ENCODE data around the gene FBXL16.

Gene FBXL16

DNA sequence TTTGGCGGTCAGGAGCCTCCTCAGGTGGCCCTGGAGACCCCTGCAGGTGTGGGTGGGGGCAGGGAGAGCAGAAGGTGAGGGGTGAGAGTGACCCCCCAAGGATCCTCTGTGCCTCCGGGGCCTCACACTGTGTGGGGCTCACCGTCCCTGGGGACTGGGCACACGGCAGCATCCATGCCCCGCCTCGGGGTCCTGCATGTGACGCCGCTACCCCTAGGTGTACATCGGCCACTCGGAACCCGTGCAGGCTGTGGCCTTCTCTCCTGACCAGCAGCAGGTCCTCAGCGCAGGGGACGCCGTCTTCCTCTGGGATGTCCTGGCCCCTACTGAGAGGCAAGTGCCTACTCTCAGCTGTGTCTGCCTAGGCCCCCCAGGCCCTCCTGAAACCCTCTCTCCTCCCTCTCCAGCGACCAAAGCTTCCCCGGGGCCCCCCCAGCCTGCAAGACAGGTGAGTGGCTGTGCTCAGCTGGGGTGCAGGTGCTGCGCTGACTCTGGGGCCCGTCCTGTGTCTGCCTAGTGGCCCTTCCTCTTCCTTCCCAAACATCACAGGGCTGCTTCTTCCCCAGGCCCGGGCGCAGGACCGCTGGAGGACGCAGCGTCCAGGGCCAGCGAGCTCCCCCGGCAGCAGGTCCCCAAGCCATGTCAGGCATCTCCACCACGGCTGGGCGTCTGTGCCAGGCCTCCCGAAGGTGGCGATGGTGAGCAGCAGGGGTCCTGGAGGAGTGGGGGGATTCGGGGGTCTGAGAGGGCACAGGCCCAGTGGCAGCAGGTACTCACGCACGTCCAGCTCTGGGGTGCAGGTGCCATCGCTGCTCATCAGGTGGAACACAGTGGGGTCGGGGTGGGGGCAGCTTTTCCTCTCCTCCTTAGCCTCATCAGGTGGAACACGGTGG, 46.7 kb downstream of the FBXL16 start:
- H3K4me2 ChIP-seq (ENCODE audit: low read length), result no peak overlapping the region
- no peak overlapping the region for H3K4me3 ChIP-seq (ENCODE audit: low read length)
- no peak overlapping the region for H3K9ac ChIP-seq (ENCODE audit: low read length)
- no peak overlapping the region for H2BK5ac ChIP-seq (ENCODE audit: low read length)
- H3K27ac ChIP-seq (ENCODE audit: low read depth, low read length), result no peak overlapping the region
- WGBS (ENCODE audit: extremely low coverage, insufficient coverage, low lambda C conversion rate), result no CpG with 5 or more reads among the region's 35 CpGs
- H3K79me2 ChIP-seq (ENCODE audit: control insufficient read depth, insufficient read depth, low read length), result no peaks in the 10 kb centered on the region
- H2BK120ac ChIP-seq (ENCODE audit: low read depth, low read length), result no peak overlapping the region
- no peak overlapping the region for H4K8ac ChIP-seq (ENCODE audit: low read depth, low read length)
- H4K5ac ChIP-seq (ENCODE audit: low read length), result no peak overlapping the region
- no peaks in the 10 kb centered on the region for H3K36me3 ChIP-seq (ENCODE audit: control insufficient read depth, insufficient read depth, low read length)
- H3K4me1 ChIP-seq (ENCODE audit: control insufficient read depth, low read depth, low read length), result no peaks in the 10 kb centered on the region
- no peak overlapping the region for H3K23ac ChIP-seq (ENCODE audit: low read length)
- no peak overlapping the region for H3K56ac ChIP-seq (ENCODE audit: low read length)
- H3K27me3 ChIP-seq (ENCODE audit: insufficient read depth, low read length, poor library complexity), result no peaks in the 10 kb centered on the region
- H2AK5ac ChIP-seq (ENCODE audit: low read length), result no peak overlapping the region
- no peak for DNase-seq
- no peak overlapping the region for H3K18ac ChIP-seq (ENCODE audit: low read length)
- no peaks in the 10 kb centered on the region for H3K79me1 ChIP-seq (ENCODE audit: low read length)
- no peak overlapping the region for H2BK15ac ChIP-seq (replicated peaks; ENCODE audit: low read depth)
- H3K4ac ChIP-seq (ENCODE audit: low read depth, low read length), result no peak overlapping the region

DNA sequence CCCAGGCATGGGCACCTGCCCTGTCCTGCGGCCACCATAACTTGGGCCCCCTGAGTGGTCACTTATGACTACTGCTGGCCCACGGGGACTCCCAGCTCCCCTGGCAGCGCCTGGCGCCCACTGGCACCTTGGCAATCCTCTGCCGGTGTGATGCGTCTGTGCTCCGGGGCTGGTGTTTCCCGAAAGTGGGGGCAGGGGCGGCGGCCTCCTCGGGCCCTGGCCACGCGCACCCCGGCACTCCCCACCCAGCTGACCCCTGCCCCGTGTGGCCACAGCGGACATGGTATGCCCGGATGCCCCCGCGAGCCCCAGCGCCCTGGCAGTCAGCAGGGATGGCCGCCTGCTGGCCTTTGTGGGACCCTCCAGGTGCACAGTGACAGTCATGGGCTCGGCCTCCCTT, 48.1 kb downstream of the FBXL16 start:
- Histone ChIP-seq H3K4me3 (ENCODE audit: low read length) (no peak overlapping the region), H3K56ac (ENCODE audit: low read length) (no peak overlapping the region), H2BK120ac (ENCODE audit: low read depth, low read length) (no peak overlapping the region), H3K36me3 (ENCODE audit: control insufficient read depth, insufficient read depth, low read length) (no peaks in the 10 kb centered on the region), H2BK5ac (ENCODE audit: low read length) (no peak overlapping the region), H4K8ac (ENCODE audit: low read depth, low read length) (no peak overlapping the region), H3K23ac (ENCODE audit: low read length) (no peak overlapping the region), H3K27me3 (ENCODE audit: insufficient read depth, low read length, poor library complexity) (no peaks in the 10 kb centered on the region), H3K4me2 (ENCODE audit: low read length) (no peak overlapping the region), H3K4ac (ENCODE audit: low read depth, low read length) (no peak overlapping the region), H4K5ac (ENCODE audit: low read length) (no peak overlapping the region), H3K18ac (ENCODE audit: low read length) (no peak overlapping the region), H3K4me1 (ENCODE audit: control insufficient read depth, low read depth, low read length) (no peaks in the 10 kb centered on the region), H3K79me2 (ENCODE audit: control insufficient read depth, insufficient read depth, low read length) (no peaks in the 10 kb centered on the region), H3K79me1 (ENCODE audit: low read length) (no peaks in the 10 kb centered on the region), H3K9ac (ENCODE audit: low read length) (no peak overlapping the region), H2AK5ac (ENCODE audit: low read length) (no peak overlapping the region), H2BK15ac (replicated peaks; ENCODE audit: low read depth) (no peak overlapping the region), H3K27ac (ENCODE audit: low read depth, low read length) (no peak overlapping the region)
- whole genome bisulfite sequencing (ENCODE audit: extremely low coverage, insufficient coverage, low lambda C conversion rate), result no CpG with 5 or more reads among the region's 22 CpGs
- DNase-seq, result no peak

DNA sequence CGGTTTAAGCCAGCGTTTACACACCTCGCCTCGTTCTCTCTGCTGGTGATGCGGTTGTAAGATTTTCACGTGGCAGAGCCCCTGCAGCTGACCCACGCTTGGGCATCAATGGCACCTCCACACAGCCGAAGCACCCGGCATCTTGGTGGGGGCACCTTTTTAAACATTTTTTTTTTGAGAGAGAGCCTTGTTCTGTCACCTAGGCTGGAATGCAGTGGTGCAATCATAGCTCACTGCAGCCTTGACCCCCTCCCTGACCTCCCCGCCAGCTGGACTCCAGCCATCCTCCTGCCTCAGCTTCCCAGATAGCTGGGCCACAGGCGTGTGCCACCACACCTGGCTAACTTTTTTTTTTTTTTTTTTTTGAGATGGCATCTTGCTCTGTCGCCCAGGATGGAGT, 51.6 kb downstream of the FBXL16 start:
- no peak for DNase-seq
- Histone ChIP-seq H2AK5ac (ENCODE audit: low read length) (no peak overlapping the region), H3K4me2 (ENCODE audit: low read length) (no peak overlapping the region), H3K56ac (ENCODE audit: low read length) (no peak overlapping the region), H3K18ac (ENCODE audit: low read length) (no peak overlapping the region), H3K27ac (ENCODE audit: low read depth, low read length) (no peak overlapping the region), H2BK5ac (ENCODE audit: low read length) (no peak overlapping the region), H3K79me2 (ENCODE audit: control insufficient read depth, insufficient read depth, low read length) (no peaks in the 10 kb centered on the region), H3K4ac (ENCODE audit: low read depth, low read length) (no peak overlapping the region), H2BK120ac (ENCODE audit: low read depth, low read length) (no peak overlapping the region), H4K5ac (ENCODE audit: low read length) (no peak overlapping the region), H3K4me3 (ENCODE audit: low read length) (no peak overlapping the region), H3K23ac (ENCODE audit: low read length) (no peak overlapping the region), H3K27me3 (ENCODE audit: insufficient read depth, low read length, poor library complexity) (no peaks in the 10 kb centered on the region), H4K8ac (ENCODE audit: low read depth, low read length) (no peak overlapping the region), H3K36me3 (ENCODE audit: control insufficient read depth, insufficient read depth, low read length) (no peaks in the 10 kb centered on the region), H2BK15ac (replicated peaks; ENCODE audit: low read depth) (no peak overlapping the region), H3K4me1 (ENCODE audit: control insufficient read depth, low read depth, low read length) (no peaks in the 10 kb centered on the region), H3K9ac (ENCODE audit: low read length) (no peak overlapping the region), H3K79me1 (ENCODE audit: low read length) (no peaks in the 10 kb centered on the region)
- no CpG with 5 or more reads among the region's 12 CpGs for WGBS (ENCODE audit: extremely low coverage, insufficient coverage, low lambda C conversion rate)

- H3K23ac ChIP-seq (ENCODE audit: low read length), result no peak overlapping the region
- H2BK5ac ChIP-seq (ENCODE audit: low read length), result no peak overlapping the region
- no peak overlapping the region for H2BK120ac ChIP-seq (ENCODE audit: low read depth, low read length)
- WGBS (ENCODE audit: extremely low coverage, insufficient coverage, low lambda C conversion rate), result no CpG with 5 or more reads among the region's 28 CpGs
- H3K27ac ChIP-seq (ENCODE audit: low read depth, low read length), result no peak overlapping the region
- no peaks in the 10 kb centered on the region for H3K4me1 ChIP-seq (ENCODE audit: control insufficient read depth, low read depth, low read length)
- H2BK15ac ChIP-seq (replicated peaks; ENCODE audit: low read depth), result no peak overlapping the region
- no peaks in the 10 kb centered on the region for H3K27me3 ChIP-seq (ENCODE audit: insufficient read depth, low read length, poor library complexity)
- H3K18ac ChIP-seq (ENCODE audit: low read length), result no peak overlapping the region
- no peak overlapping the region for H3K4me2 ChIP-seq (ENCODE audit: low read length)
- no peak for DNase-seq
- H2AK5ac ChIP-seq (ENCODE audit: low read length), result no peak overlapping the region
- no peak overlapping the region for H3K4me3 ChIP-seq (ENCODE audit: low read length)
- H4K5ac ChIP-seq (ENCODE audit: low read length), result no peak overlapping the region
- no peaks in the 10 kb centered on the region for H3K79me1 ChIP-seq (ENCODE audit: low read length)
- no peak overlapping the region for H4K8ac ChIP-seq (ENCODE audit: low read depth, low read length)
- H3K36me3 ChIP-seq (ENCODE audit: control insufficient read depth, insufficient read depth, low read length), result no peaks in the 10 kb centered on the region
- no peak overlapping the region for H3K9ac ChIP-seq (ENCODE audit: low read length)
- no peak overlapping the region for H3K56ac ChIP-seq (ENCODE audit: low read length)
- H3K79me2 ChIP-seq (ENCODE audit: control insufficient read depth, insufficient read depth, low read length), result no peaks in the 10 kb centered on the region
- no peak overlapping the region for H3K4ac ChIP-seq (ENCODE audit: low read depth, low read length)
These were observed 52.9 kb downstream of the FBXL16 start for GRCh38 chr16:652454-653305.

- H2AK5ac ChIP-seq (ENCODE audit: low read length), result no peak overlapping the region
- H3K23ac ChIP-seq (ENCODE audit: low read length), result no peak overlapping the region
- no peak overlapping the region for H4K8ac ChIP-seq (ENCODE audit: low read depth, low read length)
- no peaks in the 10 kb centered on the region for H3K36me3 ChIP-seq (ENCODE audit: control insufficient read depth, insufficient read depth, low read length)
- H3K79me1 ChIP-seq (ENCODE audit: low read length), result no peaks in the 10 kb centered on the region
- H3K4me1 ChIP-seq (ENCODE audit: control insufficient read depth, low read depth, low read length), result no peaks in the 10 kb centered on the region
- H2BK15ac ChIP-seq (replicated peaks; ENCODE audit: low read depth), result no peak overlapping the region
- no peak overlapping the region for H3K27ac ChIP-seq (ENCODE audit: low read depth, low read length)
- no peak overlapping the region for H2BK5ac ChIP-seq (ENCODE audit: low read length)
- no peak overlapping the region for H3K4me2 ChIP-seq (ENCODE audit: low read length)
- no peaks in the 10 kb centered on the region for H3K79me2 ChIP-seq (ENCODE audit: control insufficient read depth, insufficient read depth, low read length)
- WGBS (ENCODE audit: extremely low coverage, insufficient coverage, low lambda C conversion rate), result no CpG with 5 or more reads among the region's 22 CpGs
- no peak overlapping the region for H3K4me3 ChIP-seq (ENCODE audit: low read length)
- DNase-seq, result no peak
- H3K4ac ChIP-seq (ENCODE audit: low read depth, low read length), result no peak overlapping the region
- no peak overlapping the region for H3K9ac ChIP-seq (ENCODE audit: low read length)
- H3K27me3 ChIP-seq (ENCODE audit: insufficient read depth, low read length, poor library complexity), result no peaks in the 10 kb centered on the region
- no peak overlapping the region for H2BK120ac ChIP-seq (ENCODE audit: low read depth, low read length)
- H3K56ac ChIP-seq (ENCODE audit: low read length), result no peak overlapping the region
- H3K18ac ChIP-seq (ENCODE audit: low read length), result no peak overlapping the region
- H4K5ac ChIP-seq (ENCODE audit: low read length), result no peak overlapping the region
These were observed 53.8 kb downstream of the FBXL16 start for GRCh38 chr16:651844-652243.

All from mesendoderm (in vitro differentiated cells).